HUDEP-2 (cell line): Measurements from ENCODE around the gene SDCBP2.

Experiments
- DNase-seq, 76 experiments: peaks; one replicate each; lab custom pipeline; 2025; ENCODE audit not compliant: unreplicated experiment in 76 of 76; lab: John Stamatoyannopoulos, UW

SDCBP2 gene

GRCh38 chr20:1331801-1332453 lies 3.0 kb upstream of the SDCBP2 start:
- DNase-seq: no peak

- no peak for DNase-seq
Measured at GRCh38 chr20:1331101-1331500, 2.2 kb upstream of the SDCBP2 start.

GRCh38 chr20:1330075-1330830 lies 1.3 kb upstream of the SDCBP2 start:
- peak in 6 of 76 experiments; percentile 4 to 24 (median 10) for DNase-seq

GRCh38 chr20:1327827-1328679 lies 886 bp downstream of the SDCBP2 start:
- DNase-seq: no peak

- DNase-seq: peak in 1 of 76 experiments; percentile 4
Measured at GRCh38 chr20:1327241-1327653, 1.7 kb downstream of the SDCBP2 start.

GRCh38 chr20:1326031-1326930 lies 2.7 kb downstream of the SDCBP2 start:
- DNase-seq: no peak

- DNase-seq: peak; percentile 30 to 98 (median 92)
Measured at GRCh38 chr20:1325173-1326030, 3.5 kb downstream of the SDCBP2 start.

- no peak for DNase-seq
Measured at GRCh38 chr20:1324598-1325172, 4.3 kb downstream of the SDCBP2 start.

- no peak for DNase-seq
Measured at GRCh38 chr20:1323830-1324597, 4.9 kb downstream of the SDCBP2 start.

GRCh38 chr20:1323256-1323655 lies 5.7 kb downstream of the SDCBP2 start:
- no peak for DNase-seq

- DNase-seq: no peak
Measured at GRCh38 chr20:1322511-1323245, 6.3 kb downstream of the SDCBP2 start.

GRCh38 chr20:1321654-1321939 lies 7.3 kb downstream of the SDCBP2 start:
- DNase-seq: no peak

GRCh38 chr20:1320902-1321653 lies 7.9 kb downstream of the SDCBP2 start:
- no peak for DNase-seq

- DNase-seq: no peak
Measured at GRCh38 chr20:1320016-1320415, 8.9 kb downstream of the SDCBP2 start.

GRCh38 chr20:1319462-1319861 lies 9.5 kb downstream of the SDCBP2 start:
- DNase-seq: no peak

GRCh38 chr20:1319051-1319450 lies 9.9 kb downstream of the SDCBP2 start:
- DNase-seq: no peak
